Cortex of kidney (tissue), 1 donor: Measurements from ENCODE around the gene AP4M1.
"Not testable (repeated sequence)": the region's sequence is repeated elsewhere in the genome, so short reads cannot be mapped to it uniquely, and the experiment has no call there.

ENCODE experiments used
- DNase-seq: peaks from one replicate; lab custom pipeline; 2025; lab: John Stamatoyannopoulos, UW

AP4M1 gene

GRCh38 chr7:100130608-100131453 is 29.4 kb downstream of the AP4M1 start:
- DNase-seq: no peak

- no peak for DNase-seq
Measured at GRCh38 chr7:100132126-100132525, 30.7 kb downstream of the AP4M1 start.

GRCh38 chr7:100132697-100133151 is 31.3 kb downstream of the AP4M1 start:
- no peak for DNase-seq

GRCh38 chr7:100137851-100138760 is 36.7 kb downstream of the AP4M1 start:
- DNase-seq: no peak

GRCh38 chr7:100141555-100141949 is 40.1 kb downstream of the AP4M1 start:
- DNase-seq: no peak

- DNase-seq: no peak
Measured at GRCh38 chr7:100142461-100142860, 41.0 kb downstream of the AP4M1 start.

GRCh38 chr7:100146350-100146749 is 44.9 kb downstream of the AP4M1 start:
- not testable (repeated sequence) for DNase-seq

GRCh38 chr7:100147278-100147677 is 45.8 kb downstream of the AP4M1 start:
- no peak for DNase-seq

GRCh38 chr7:100148225-100148558 is 46.7 kb downstream of the AP4M1 start:
- no peak for DNase-seq

- DNase-seq: peak; percentile 63
Measured at GRCh38 chr7:100148559-100149328, 47.3 kb downstream of the AP4M1 start, which contains the start of gene LAMTOR4. Gene LAMTOR4, plus strand, starts transcription at chr7:100148918. Its CDS starts 55 bp downstream, at chr7:100148973.

GRCh38 chr7:100152404-100152803 is 51.0 kb downstream of the AP4M1 start:
- no peak for DNase-seq

- no peak for DNase-seq
Measured at GRCh38 chr7:100152937-100153666, 51.7 kb downstream of the AP4M1 start.

- no peak for DNase-seq
Measured at GRCh38 chr7:100153708-100154535, 52.5 kb downstream of the AP4M1 start.

GRCh38 chr7:100154651-100155491 is 53.4 kb downstream of the AP4M1 start:
- DNase-seq: no peak

- no peak for DNase-seq
Measured at GRCh38 chr7:100155553-100156317, 54.3 kb downstream of the AP4M1 start.

- no peak for DNase-seq
Measured at GRCh38 chr7:100156331-100157068, 55.1 kb downstream of the AP4M1 start.

- no peak for DNase-seq
Measured at GRCh38 chr7:100157069-100157333, 55.6 kb downstream of the AP4M1 start.
